ENCODE data around the gene GPRC6A.

The GPRC6A gene

GRCh38 chr6:116828983-116829382, at the start of gene GPRC6A:
GPRC6A (minus strand) TSS chr6:116829083; CDS start chr6:116829013, 70 bp downstream.
- no peak within 1 kb of the TSS for H3K4me2 ChIP-seq (ENCODE audit: low read length)
- H3K27ac ChIP-seq (ENCODE audit: low read depth, low read length, poor library complexity, severe bottlenecking), result no peak within 1 kb of the TSS
- no peaks in the 10 kb centered on the region for H3F3A ChIP-seq (ENCODE audit: insufficient read depth, low read length)
- no peaks in the 10 kb centered on the region for H3K9me3 ChIP-seq (ENCODE audit: low read length)
- no peaks in the 10 kb centered on the region for H4K20me1 ChIP-seq (ENCODE audit: insufficient read depth, low read length)
- no peaks in the 10 kb centered on the region for H3K4me1 ChIP-seq (ENCODE audit: insufficient read depth, low read length, severe bottlenecking)
- H3K36me3 ChIP-seq (ENCODE audit: insufficient read depth, low read length), result no peaks in the 10 kb centered on the region
- H3K9ac ChIP-seq (ENCODE audit: low read length), result no peak within 1 kb of the TSS
- H3K9me2 ChIP-seq (ENCODE audit: low read depth, low read length), result no peaks in the 10 kb centered on the region
- no peaks in the 10 kb centered on the region for H3K27me3 ChIP-seq (ENCODE audit: insufficient read depth, low read length)
- H3K79me2 ChIP-seq (ENCODE audit: insufficient read depth, low read length), result no peaks in the 10 kb centered on the region
- TF ChIP-seq EZH2 (IDR thresholded peaks at IDR 0.05; ENCODE audit: borderline replicate concordance, low read length), result no peak
- no peak for TF ChIP-seq CTCF (IDR thresholded peaks at IDR 0.05; ENCODE audit: low read length)
- H3K4me3 ChIP-seq (ENCODE audit: low read depth, low read length, poor library complexity, severe bottlenecking), result no peak within 1 kb of the TSS
- H2AFZ ChIP-seq (ENCODE audit: low read length), result no peak within 1 kb of the TSS

- Histone ChIP-seq H3K4me1 (ENCODE audit: insufficient read depth, low read length, severe bottlenecking) (no peaks in the 10 kb centered on the region), H3K27me3 (ENCODE audit: insufficient read depth, low read length) (no peaks in the 10 kb centered on the region), H4K20me1 (ENCODE audit: insufficient read depth, low read length) (no peaks in the 10 kb centered on the region), H3K4me2 (ENCODE audit: low read length) (no peak overlapping the region), H3K27ac (ENCODE audit: low read depth, low read length, poor library complexity, severe bottlenecking) (no peak overlapping the region), H3K79me2 (ENCODE audit: insufficient read depth, low read length) (no peaks in the 10 kb centered on the region), H2AFZ (ENCODE audit: low read length) (no peak overlapping the region), H3F3A (ENCODE audit: insufficient read depth, low read length) (no peaks in the 10 kb centered on the region), H3K36me3 (ENCODE audit: insufficient read depth, low read length) (no peaks in the 10 kb centered on the region), H3K9me2 (ENCODE audit: low read depth, low read length) (no peaks in the 10 kb centered on the region), H3K9ac (ENCODE audit: low read length) (no peak overlapping the region), H3K9me3 (ENCODE audit: low read length) (no peaks in the 10 kb centered on the region), H3K4me3 (ENCODE audit: low read depth, low read length, poor library complexity, severe bottlenecking) (no peak overlapping the region)
- TF ChIP-seq CTCF (IDR thresholded peaks at IDR 0.05; ENCODE audit: low read length), result no peak
- TF ChIP-seq EZH2 (IDR thresholded peaks at IDR 0.05; ENCODE audit: borderline replicate concordance, low read length), result no peak
Measured at GRCh38 chr6:116877743-116878142, 48.9 kb upstream of the GPRC6A start.

GRCh38 chr6:116876635-116877611, 48.0 kb upstream of the GPRC6A start, which contains the start of gene RFX6:
RFX6 (plus strand) TSS chr6:116877242; CDS start chr6:116877276, 34 bp downstream.
- Histone ChIP-seq H3K4me1 (ENCODE audit: insufficient read depth, low read length, severe bottlenecking) (no peaks in the 10 kb centered on the region), H3K27ac (ENCODE audit: low read depth, low read length, poor library complexity, severe bottlenecking) (no peak within 1 kb of the TSS), H3F3A (ENCODE audit: insufficient read depth, low read length) (no peaks in the 10 kb centered on the region), H3K27me3 (ENCODE audit: insufficient read depth, low read length) (no peaks in the 10 kb centered on the region), H2AFZ (ENCODE audit: low read length) (no peak within 1 kb of the TSS), H3K9me2 (ENCODE audit: low read depth, low read length) (no peaks in the 10 kb centered on the region), H3K79me2 (ENCODE audit: insufficient read depth, low read length) (no peaks in the 10 kb centered on the region), H3K9me3 (ENCODE audit: low read length) (no peaks in the 10 kb centered on the region), H3K9ac (ENCODE audit: low read length) (no peak within 1 kb of the TSS), H3K4me3 (ENCODE audit: low read depth, low read length, poor library complexity, severe bottlenecking) (no peak within 1 kb of the TSS), H4K20me1 (ENCODE audit: insufficient read depth, low read length) (no peaks in the 10 kb centered on the region), H3K4me2 (ENCODE audit: low read length) (no peak within 1 kb of the TSS), H3K36me3 (ENCODE audit: insufficient read depth, low read length) (no peaks in the 10 kb centered on the region)
- TF ChIP-seq EZH2 (IDR thresholded peaks at IDR 0.05; ENCODE audit: borderline replicate concordance, low read length), result no peak
- TF ChIP-seq CTCF (IDR thresholded peaks at IDR 0.05; ENCODE audit: low read length), result no peak
